SK-N-SH (cell line): Measurements from ENCODE around the gene ANKS1B. TPM values are rescaled to one million over a fixed set of nuclear protein-coding genes. Genes with fewer than 3 reads are reported as not detected.

ENCODE experiments used
- CTCF ChIA-PET: fragments of 300-600, 350-600 bp; formaldehyde crosslinking; extraction: SDS; loops from one replicate; lab custom pipeline; 2021; lab: Yijun Ruan, JAX
- POLR2A ChIA-PET: fragments of 350-600 bp; sonication (Branson Sonifier 250); formaldehyde crosslinking; extraction: SDS; loops from one replicate; lab custom pipeline; 2020; ENCODE audit warnings: antibody characterized with exemption, inconsistent platforms; lab: Yijun Ruan, JAX
- DNase-seq: peaks from one replicate; pipeline ENCODE4 v3.0.0; 2012
- H2AFZ ChIP-seq: fragments of 200-600 bp; sonication (generic); 2 replicates; pipeline ENCODE4 v1.8.1; 2016; ENCODE audit warnings: antibody characterized with exemption, mild to moderate bottlenecking, low read depth
- H3F3A ChIP-seq: fragments of 200-600 bp; sonication (generic); replicated peaks from 2 replicates; pipeline ENCODE3; 2016; ENCODE audit warnings: antibody characterized with exemption, mild to moderate bottlenecking; ENCODE audit not compliant: insufficient read depth
- H3K27ac ChIP-seq, 2 experiments: fragments of 200-500 bp in 1 of 2; fragments of 200-600 bp in 1 of 2; sonication (Bioruptor generic) in 1 of 2; sonication (generic), shearing (Covaris generic) in 1 of 2; 2 replicates each; pipeline versions ENCODE4 v1.5.1 to v1.6.1; 2014 to 2016; ENCODE audit warnings: low read depth in 2 of 2, inconsistent platforms in 1 of 2, low read length in 1 of 2, mild to moderate bottlenecking in 1 of 2, mixed read lengths in 1 of 2
- H3K27me3 ChIP-seq: fragments of 200-600 bp; sonication (generic), shearing (Covaris generic); 2 replicates; pipeline ENCODE4 v1.6.1; 2016; ENCODE audit warnings: mixed run types; ENCODE audit not compliant: insufficient read depth
- H3K36me3 ChIP-seq, 2 experiments: fragments of 200-500 bp in 1 of 2; fragments of 200-600 bp in 1 of 2; sonication (Bioruptor generic) in 1 of 2; sonication (generic) in 1 of 2; replicated peaks in 1 of 2; 2 replicates each; pipeline versions ENCODE3 to v1.5.1; 2014 to 2016; ENCODE audit warnings: low read length in 1 of 2, mild to moderate bottlenecking in 1 of 2; ENCODE audit not compliant: insufficient read depth in 2 of 2, control insufficient read depth in 1 of 2
- H3K4me1 ChIP-seq, 2 experiments: fragments of 200-500 bp in 1 of 2; fragments of 200-600 bp in 1 of 2; sonication (Bioruptor generic) in 1 of 2; sonication (generic), shearing (Covaris generic) in 1 of 2; 2 replicates each; pipeline versions ENCODE4 v1.5.1 to v1.6.1; 2014 to 2016; ENCODE audit warnings: low read depth in 1 of 2, low read length in 1 of 2, mixed run types in 1 of 2; ENCODE audit not compliant: insufficient read depth in 2 of 2, control insufficient read depth in 1 of 2
- H3K4me2 ChIP-seq: fragments of 200-600 bp; sonication (generic), shearing (Covaris generic); 2 replicates; pipeline ENCODE4 v1.6.1; 2017; ENCODE audit warnings: mixed run types
- H3K4me3 ChIP-seq, 2 experiments: fragments of 200-500 bp in 1 of 2; fragments of 200-600 bp in 1 of 2; sonication (Bioruptor generic) in 1 of 2; sonication (generic), shearing (Covaris generic) in 1 of 2; 2 replicates each; pipeline versions ENCODE4 v1.5.1 to v1.8.1; 2014 to 2016; ENCODE audit warnings: low read depth in 2 of 2, inconsistent platforms in 1 of 2, low read length in 1 of 2, mild to moderate bottlenecking in 1 of 2, mixed read lengths in 1 of 2, moderate library complexity in 1 of 2
- H3K79me2 ChIP-seq: fragments of 200-600 bp; sonication (generic); 2 replicates; pipeline ENCODE4 v1.8.1; 2017; ENCODE audit warnings: mild to moderate bottlenecking; ENCODE audit not compliant: insufficient read depth
- H3K9ac ChIP-seq: fragments of 200-600 bp; sonication (generic); 2 replicates; pipeline ENCODE4 v1.6.1; 2017; ENCODE audit warnings: mixed run types
- H3K9me2 ChIP-seq: fragments of 200-600 bp; sonication (generic); 2 replicates; pipeline ENCODE4 v1.6.1; 2017; ENCODE audit warnings: mixed run types
- H3K9me3 ChIP-seq: fragments of 200-600 bp; sonication (generic); 2 replicates; pipeline ENCODE4 v1.6.1; 2017; ENCODE audit warnings: mixed run types, mild to moderate bottlenecking, moderate library complexity
- H4K20me1 ChIP-seq: fragments of 200-600 bp; sonication (generic); 2 replicates; pipeline ENCODE4 v1.6.1; 2017; ENCODE audit warnings: mild to moderate bottlenecking, mixed run types; ENCODE audit not compliant: insufficient read depth
- ELF1 ChIP-seq: IDR thresholded peaks from 2 replicates; pipeline ENCODE4 v1.4.0; 2012
- EP300 ChIP-seq, 2 experiments: IDR thresholded peaks; 2 replicates each; pipeline versions ENCODE4 v1.4.0 to v1.6.1; 2012; ENCODE audit warnings: borderline replicate concordance in 1 of 2, low read depth in 1 of 2, low read length in 1 of 2
- FOXJ3 ChIP-seq: sonication (generic); formaldehyde crosslinking; IDR thresholded peaks from 2 replicates; pipeline ENCODE4 v1.5.1; 2020; ENCODE audit warnings: mild to moderate bottlenecking, missing genetic modification reagents
- GABPA ChIP-seq: IDR thresholded peaks from 2 replicates; pipeline ENCODE4 v1.4.0; 2012; ENCODE audit warnings: low read depth, mild to moderate bottlenecking
- JUND ChIP-seq: IDR thresholded peaks from 2 replicates; pipeline ENCODE4 v1.4.0; 2012
- MXI1 ChIP-seq: IDR thresholded peaks from 2 replicates; pipeline ENCODE4 v1.6.1; 2012; ENCODE audit warnings: mild to moderate bottlenecking, low read depth, low read length, improper control_type of control experiment
- RAD21 ChIP-seq: IDR thresholded peaks from 2 replicates; pipeline ENCODE4 v1.6.1; 2012; ENCODE audit warnings: mild to moderate bottlenecking, low read length
- RCOR1 ChIP-seq: fragments of 150-350 bp; IDR thresholded peaks from 2 replicates; pipeline ENCODE4 v1.6.1; 2017; ENCODE audit warnings: antibody characterized with exemption, low read length
- RFX5 ChIP-seq: IDR thresholded peaks from 2 replicates; pipeline ENCODE4 v1.6.1; 2012; ENCODE audit warnings: mild to moderate bottlenecking, improper control_type of control experiment, low read length
- SMC3 ChIP-seq: IDR thresholded peaks from 2 replicates; pipeline ENCODE4 v1.6.1; 2012; ENCODE audit warnings: low read depth, low read length, improper control_type of control experiment
- TCF12 ChIP-seq: IDR thresholded peaks from 2 replicates; pipeline ENCODE4 v1.4.0; 2012
- TEAD4 ChIP-seq: IDR thresholded peaks from 2 replicates; pipeline ENCODE4 v1.4.0; 2012; ENCODE audit warnings: mild to moderate bottlenecking, borderline replicate concordance; ENCODE audit not compliant: insufficient read depth
- WGBS: methylation state at CpG from one replicate; pipeline ENCODE4 v1.1.6; 2017; ENCODE audit warnings: low lambda C conversion rate; 5-methylcytosine and 5-hydroxymethylcytosine counted together
- polyA plus RNA-seq, 3 experiments: library from polyadenylated mRNA; depleted of rRNA; stranded (reverse); fragments of >200 nt; gene quantifications; 2 replicates each; pipeline ENCODE4 v1.2.3, GENCODE V29; 2012
- TF ChIP-seq, protein P1 (sequence below): fragments of 150-350 bp; IDR thresholded peaks from 2 replicates; pipeline ENCODE4 v1.6.1; 2016; ENCODE audit warnings: mild to moderate bottlenecking, low read depth, low read length

ANKS1B gene
- polyA plus RNA-seq, 1 of the 3 experiments (the other 2 are of a cell fraction) = 1.8 TPM

DNA sequence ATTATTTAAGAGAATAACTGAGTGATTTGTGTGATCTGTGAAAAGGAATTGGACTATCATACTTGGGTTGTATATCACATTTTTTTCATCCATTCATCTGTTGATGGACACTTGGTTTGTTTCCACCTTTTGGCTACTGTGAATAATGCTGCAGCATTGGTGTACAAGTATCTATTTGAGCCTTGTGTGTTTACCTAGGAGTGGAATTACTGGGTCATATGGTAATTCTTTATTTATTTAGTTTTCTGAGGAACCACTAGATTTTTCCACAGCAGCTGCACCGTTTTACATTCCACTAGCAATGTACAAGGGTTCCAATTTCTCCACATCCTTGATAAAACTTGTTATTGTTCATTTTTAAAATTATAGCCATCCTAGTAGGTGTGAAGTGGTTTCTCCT lies 1283.6 kb downstream of the ANKS1B start:
- Histone ChIP-seq H3K79me2 (no peaks in the 10 kb centered on the region), H3K9me3 (no peaks in the 10 kb centered on the region), H2AFZ (no peak overlapping the region), H4K20me1 (no peaks in the 10 kb centered on the region), H3F3A (peaks cover 4% of the 10 kb centered on the region), H3K27ac (no peak overlapping the region; a peak in 1 of 4 replicates), H3K9me2 (no peaks in the 10 kb centered on the region), H3K9ac (no peak overlapping the region), H3K4me2 (no peak overlapping the region), H3K4me1 (peaks cover 0 to 3% of the 10 kb centered on the region in 2 experiments; a peak in 2 of 4 replicates), H3K36me3 (peaks cover 15 to 40% of the 10 kb centered on the region in 2 experiments), H3K4me3 (no peak overlapping the region), H3K27me3 (no peaks in the 10 kb centered on the region)
- CTCF ChIA-PET = interaction anchor here (0.6 to 1.1 kb wide), 2 partner anchors 9 to 298 kb away, joined by 3 to 4 read pairs; no protein-coding TSS in a partner anchor
- no peak for DNase-seq
- POLR2A ChIA-PET = no interaction called here
- no peak for TF ChIP-seq TEAD4
- TF ChIP-seq RCOR1 = no peak
- TF ChIP-seq ELF1 = no peak
- TF ChIP-seq TCF12 = no peak
- TF ChIP-seq, protein P1, sequence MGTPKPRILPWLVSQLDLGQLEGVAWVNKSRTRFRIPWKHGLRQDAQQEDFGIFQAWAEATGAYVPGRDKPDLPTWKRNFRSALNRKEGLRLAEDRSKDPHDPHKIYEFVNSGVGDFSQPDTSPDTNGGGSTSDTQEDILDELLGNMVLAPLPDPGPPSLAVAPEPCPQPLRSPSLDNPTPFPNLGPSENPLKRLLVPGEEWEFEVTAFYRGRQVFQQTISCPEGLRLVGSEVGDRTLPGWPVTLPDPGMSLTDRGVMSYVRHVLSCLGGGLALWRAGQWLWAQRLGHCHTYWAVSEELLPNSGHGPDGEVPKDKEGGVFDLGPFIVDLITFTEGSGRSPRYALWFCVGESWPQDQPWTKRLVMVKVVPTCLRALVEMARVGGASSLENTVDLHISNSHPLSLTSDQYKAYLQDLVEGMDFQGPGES = no peak
- TF ChIP-seq RFX5 = no peak
- WGBS = 34% methylated on average over 1 of the region's 1 CpG

DNA sequence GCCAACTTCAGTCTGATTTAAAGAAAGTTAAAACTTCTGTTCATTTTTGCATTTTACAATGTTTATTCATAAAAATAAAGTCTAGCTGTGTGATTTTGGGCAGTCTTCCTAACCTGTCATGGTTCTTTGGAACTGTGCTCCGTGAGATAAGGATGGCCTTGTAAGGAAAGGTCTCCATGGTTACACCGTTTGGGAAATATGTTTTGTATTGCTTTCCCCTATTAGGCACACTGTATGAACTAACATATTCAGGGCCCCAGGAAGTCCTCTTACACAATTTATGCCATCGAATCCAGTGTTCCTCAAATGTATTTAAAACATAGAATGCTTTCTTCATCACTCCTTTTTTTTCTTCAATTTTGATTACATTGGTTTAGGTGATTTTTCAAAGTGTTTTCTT lies 1285.2 kb downstream of the ANKS1B start:
- Histone ChIP-seq H3K4me3 (no peak overlapping the region), H3K27me3 (no peaks in the 10 kb centered on the region), H3K36me3 (peaks cover 15 to 43% of the 10 kb centered on the region in 2 experiments), H3K4me2 (no peak overlapping the region), H3K9me3 (no peaks in the 10 kb centered on the region), H3K27ac (no peak overlapping the region), H3F3A (peaks cover 4% of the 10 kb centered on the region), H2AFZ (no peak overlapping the region), H4K20me1 (no peaks in the 10 kb centered on the region), H3K9ac (no peak overlapping the region), H3K9me2 (no peaks in the 10 kb centered on the region), H3K4me1 (peaks cover 0 to 3% of the 10 kb centered on the region in 2 experiments; a peak in 2 of 4 replicates), H3K79me2 (no peaks in the 10 kb centered on the region)
- CTCF ChIA-PET = interaction anchor here (0.5 to 2.6 kb wide), 40 partner anchors 8 to 299 kb away, joined by 3 to 49 read pairs (median 4); no protein-coding TSS in a partner anchor
- no peak for DNase-seq
- POLR2A ChIA-PET = no interaction called here
- no peak for TF ChIP-seq MXI1
- TF ChIP-seq RAD21 = no peak
- no peak for TF ChIP-seq JUND
- TF ChIP-seq FOXJ3 (CRISPR knock-in tag) = no peak
- TF ChIP-seq SMC3 = no peak
- no peak for TF ChIP-seq EP300 (IDR thresholded peaks at IDR 0.05; ENCODE audit: borderline replicate concordance in 1 of 2, low read depth in 1 of 2, low read length in 1 of 2)
- TF ChIP-seq GABPA = no peak
- 86% methylated on average over 3 of the region's 3 CpGs for WGBS
